HG03442 (cell line): ENCODE data around the gene ARHGDIB.
A peak's percentile ranks its signal among the peaks of the same experiment; 100 is the strongest.

Experiments
- ATAC-seq: cut with Tn5 transposase; IDR thresholded peaks from one replicate; pipeline ENCODE4 v1.9.1; 2021; ENCODE audit warnings: mild to moderate bottlenecking, moderate library complexity; ENCODE audit not compliant: unreplicated experiment

Gene ARHGDIB

DNA sequence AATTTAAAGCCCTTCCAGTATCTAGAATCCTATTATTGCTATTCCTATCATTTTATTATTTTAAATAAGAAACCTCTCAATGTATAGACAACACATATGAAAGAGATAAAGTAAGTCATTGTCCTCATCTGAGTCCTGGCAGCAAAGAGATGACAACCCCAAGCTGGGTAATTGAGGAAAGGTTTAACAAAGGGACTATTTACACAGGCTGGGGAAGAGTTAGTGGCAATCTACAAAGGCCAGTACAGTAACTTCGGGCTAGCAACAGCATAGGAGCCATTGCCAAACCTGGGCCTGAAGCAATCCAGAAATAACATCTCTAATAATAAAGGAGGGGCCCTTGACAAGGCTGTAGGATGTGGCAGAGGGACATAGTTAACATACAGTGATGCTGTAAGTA, 22.6 kb upstream of the ARHGDIB start:
- no peak for ATAC-seq

DNA sequence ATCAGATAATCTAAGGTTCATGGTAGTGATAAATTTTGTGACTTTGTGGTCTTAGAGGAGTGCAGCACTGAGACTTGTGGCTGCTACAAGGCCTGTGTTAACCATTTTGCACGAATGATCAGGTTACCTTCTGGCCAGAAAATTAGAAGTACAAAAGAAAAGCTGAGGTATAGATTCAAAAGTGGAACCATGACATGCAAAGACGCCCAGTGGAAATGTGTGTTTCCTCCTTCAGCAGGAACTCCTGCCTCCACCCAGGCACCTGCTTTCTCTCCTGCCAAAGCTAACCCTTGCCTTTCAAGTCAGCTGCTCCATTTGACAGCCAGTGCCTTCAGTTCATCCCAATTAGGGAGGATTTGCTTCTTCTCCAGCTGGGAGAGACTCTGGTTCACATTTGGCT, 21.6 kb upstream of the ARHGDIB start:
- ATAC-seq: peak; percentile 36

DNA sequence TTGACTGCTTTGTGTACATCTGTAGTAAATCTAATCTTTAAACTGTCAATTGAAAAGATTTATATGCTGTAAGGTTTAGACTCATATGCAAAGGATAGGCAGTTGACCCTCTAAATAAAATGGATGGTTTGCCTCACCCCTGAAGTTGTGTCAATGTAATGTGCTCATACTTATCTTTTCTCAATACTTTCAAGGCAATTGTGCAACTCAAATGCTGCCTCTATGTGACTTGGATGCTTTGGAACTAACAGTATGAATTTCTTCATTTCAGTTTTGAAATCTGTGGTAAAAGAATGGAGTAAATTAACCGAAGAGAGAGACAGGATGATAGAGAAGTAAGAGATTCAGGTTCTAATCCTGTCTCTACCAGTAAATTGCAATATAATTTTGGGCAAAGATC, 21.2 kb upstream of the ARHGDIB start:
- no peak for ATAC-seq

DNA sequence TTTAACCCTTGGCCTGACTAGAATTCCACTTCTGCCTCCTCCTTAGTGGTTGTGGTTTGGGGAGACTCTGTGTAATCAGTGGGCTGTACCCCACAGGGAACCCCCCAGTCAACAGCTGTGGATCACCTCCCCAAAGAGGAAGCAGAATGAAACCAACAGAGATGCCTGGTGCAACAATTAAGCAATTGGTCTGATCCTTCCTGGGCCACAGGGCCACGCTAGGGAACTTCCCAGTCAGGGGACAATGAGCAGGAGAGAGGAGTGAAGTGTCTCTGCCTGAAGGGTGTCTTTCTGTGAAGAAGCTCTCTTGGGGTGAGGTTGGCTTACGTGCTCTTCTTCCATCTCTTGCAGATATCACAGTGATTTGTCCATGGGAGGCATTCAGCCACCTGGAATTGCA, 19.6 kb upstream of the ARHGDIB start:
- no peak for ATAC-seq

DNA sequence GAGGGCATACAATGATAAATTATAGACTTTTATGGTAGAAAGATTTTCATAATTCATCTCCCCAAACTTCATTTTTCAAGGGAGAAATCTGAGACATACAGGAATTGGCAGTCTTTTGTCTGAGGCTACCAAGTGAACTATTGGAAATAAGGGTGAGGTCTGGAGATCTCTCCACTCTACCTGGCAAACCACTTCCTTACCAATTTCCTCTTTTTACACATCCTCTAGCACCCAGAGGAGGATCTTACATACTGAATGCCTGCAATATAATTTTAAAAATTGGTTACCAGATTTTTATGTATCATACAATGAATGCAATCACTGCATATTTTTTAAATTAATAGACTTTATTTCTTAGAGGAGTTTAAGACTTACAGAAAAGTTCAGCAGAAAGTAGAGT, 18.1 kb upstream of the ARHGDIB start:
- no peak for ATAC-seq

DNA sequence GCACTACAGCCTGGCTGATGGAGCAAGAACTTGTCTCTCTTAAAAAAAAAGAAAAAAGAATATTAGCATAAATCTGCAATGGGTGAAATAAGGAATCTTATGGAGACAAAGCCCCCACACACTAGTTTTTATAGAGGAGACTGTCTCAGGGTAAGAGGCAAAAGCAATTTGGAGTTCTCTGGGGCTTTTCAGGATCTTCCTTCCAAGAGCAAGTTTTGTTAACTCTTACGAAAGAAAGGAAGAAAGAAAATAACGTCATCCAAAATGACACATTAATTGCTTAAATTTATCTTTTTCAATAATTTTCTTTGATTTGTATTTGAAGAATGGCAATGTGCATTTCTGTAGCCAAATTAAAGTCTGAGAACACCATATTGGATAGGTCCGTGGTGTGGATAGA, 15.3 kb upstream of the ARHGDIB start:
- no peak for ATAC-seq

- ATAC-seq: no peak
These were observed 14.1 kb upstream of the ARHGDIB start for GRCh38 chr12:14975457-14975856.

GRCh38 chr12:14974633-14975032, 13.2 kb upstream of the ARHGDIB start:
- no peak for ATAC-seq

GRCh38 chr12:14972816-14973215, 11.4 kb upstream of the ARHGDIB start, which contains the start of gene PDE6H:
Gene PDE6H, plus strand, starts transcription at chr12:14973042. Its CDS starts 4,971 bp downstream, at chr12:14978013.
- no peak for ATAC-seq

- ATAC-seq: no peak
These were observed 9.1 kb upstream of the ARHGDIB start for GRCh38 chr12:14970473-14970872.

GRCh38 chr12:14968478-14968877, 7.1 kb upstream of the ARHGDIB start:
- ATAC-seq: no peak

DNA sequence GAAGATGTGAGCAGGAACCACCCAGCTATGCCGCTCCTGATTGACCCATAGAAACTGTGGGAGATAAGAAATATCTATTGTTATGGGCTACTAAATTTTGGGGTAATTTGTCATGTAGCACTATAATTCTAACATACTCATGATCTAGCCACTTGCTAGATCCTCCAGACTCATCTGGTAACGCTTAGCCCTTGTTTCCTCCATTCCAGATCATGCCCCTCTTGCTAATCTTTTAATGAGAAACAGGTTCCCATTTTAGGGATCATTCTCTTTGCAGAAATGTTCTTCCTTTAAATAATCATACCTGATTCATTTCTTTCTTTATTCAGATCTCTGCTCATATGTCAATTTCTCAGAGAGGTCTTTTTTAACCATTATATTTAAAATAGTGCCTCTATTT, 3.8 kb upstream of the ARHGDIB start:
- no peak for ATAC-seq

DNA sequence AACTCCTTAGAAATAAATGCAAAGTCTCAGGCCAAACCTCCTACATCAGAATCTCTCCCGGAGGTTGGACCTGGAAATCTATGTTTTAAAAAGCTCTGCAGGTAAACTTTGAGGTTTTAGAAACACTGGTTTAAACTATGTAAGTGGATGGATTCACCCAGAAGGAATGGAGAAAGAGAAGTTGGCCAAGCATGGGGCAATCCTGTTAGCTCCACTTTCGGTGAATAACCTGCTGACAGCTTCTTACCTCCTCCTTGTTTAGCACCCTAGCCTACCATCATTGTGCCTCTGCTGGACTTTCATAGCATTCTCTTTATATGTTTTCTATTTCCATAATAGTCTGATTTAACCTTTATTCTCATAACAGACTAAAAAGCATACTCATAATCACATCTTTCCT, 3.0 kb upstream of the ARHGDIB start:
- ATAC-seq: no peak

GRCh38 chr12:14963520-14963919, 2.1 kb upstream of the ARHGDIB start:
- no peak for ATAC-seq

GRCh38 chr12:14962797-14963196, 1.4 kb upstream of the ARHGDIB start:
- ATAC-seq: no peak

GRCh38 chr12:14962153-14962539, 745 bp upstream of the ARHGDIB start:
- ATAC-seq: no peak

- ATAC-seq: peak; percentile 33
These were observed 594 bp downstream of the ARHGDIB start for GRCh38 chr12:14960548-14961465.

DNA sequence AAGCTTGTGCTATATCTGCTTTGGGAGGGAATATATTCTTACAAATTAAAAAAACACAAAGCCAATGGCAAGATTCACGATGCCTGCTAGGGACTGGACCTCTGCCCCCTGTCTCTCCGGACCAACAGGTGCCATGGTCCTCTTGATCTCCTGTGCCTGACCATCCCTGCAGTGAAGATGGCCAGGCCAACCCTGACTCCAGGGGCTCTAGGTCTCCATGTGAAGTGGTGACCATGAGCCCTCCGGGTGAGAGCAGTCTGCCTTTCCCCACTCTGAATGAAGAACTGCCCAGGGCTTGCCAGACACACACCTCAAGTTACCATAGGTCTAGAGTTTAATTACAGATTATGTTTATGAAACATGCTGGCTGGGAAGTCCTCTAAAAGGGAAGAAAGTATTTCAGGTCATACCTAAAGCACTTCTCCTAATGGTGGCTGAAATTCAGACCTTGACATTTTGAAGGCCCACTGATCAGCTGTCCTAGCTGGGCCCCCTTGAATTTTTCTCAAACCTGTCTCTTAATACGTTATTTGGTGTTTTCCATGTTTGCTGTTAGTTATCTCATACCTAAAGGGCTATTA, 1.4 kb downstream of the ARHGDIB start:
- no peak for ATAC-seq

DNA sequence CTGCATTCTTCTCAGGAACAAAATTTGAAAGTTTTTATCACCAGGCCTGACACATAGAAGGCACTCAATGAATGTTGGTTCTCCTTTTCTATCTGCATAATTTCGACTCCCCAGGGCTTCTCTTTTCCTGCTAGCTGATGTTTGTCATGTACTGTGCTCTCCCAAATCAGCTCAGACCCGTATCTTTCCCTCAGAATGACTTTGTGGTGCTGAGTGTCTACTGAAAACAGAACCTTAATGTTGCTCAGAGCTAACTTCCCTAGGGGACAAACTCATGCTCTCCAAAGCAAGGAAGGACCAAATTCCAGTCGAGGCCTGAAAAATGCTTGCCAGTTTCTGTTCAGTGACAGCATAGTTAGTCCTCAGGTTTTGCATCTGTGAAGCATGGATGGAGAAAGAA, 1.9 kb downstream of the ARHGDIB start:
- ATAC-seq: no peak

GRCh38 chr12:14959126-14959440, 2.3 kb downstream of the ARHGDIB start:
- no peak for ATAC-seq

DNA sequence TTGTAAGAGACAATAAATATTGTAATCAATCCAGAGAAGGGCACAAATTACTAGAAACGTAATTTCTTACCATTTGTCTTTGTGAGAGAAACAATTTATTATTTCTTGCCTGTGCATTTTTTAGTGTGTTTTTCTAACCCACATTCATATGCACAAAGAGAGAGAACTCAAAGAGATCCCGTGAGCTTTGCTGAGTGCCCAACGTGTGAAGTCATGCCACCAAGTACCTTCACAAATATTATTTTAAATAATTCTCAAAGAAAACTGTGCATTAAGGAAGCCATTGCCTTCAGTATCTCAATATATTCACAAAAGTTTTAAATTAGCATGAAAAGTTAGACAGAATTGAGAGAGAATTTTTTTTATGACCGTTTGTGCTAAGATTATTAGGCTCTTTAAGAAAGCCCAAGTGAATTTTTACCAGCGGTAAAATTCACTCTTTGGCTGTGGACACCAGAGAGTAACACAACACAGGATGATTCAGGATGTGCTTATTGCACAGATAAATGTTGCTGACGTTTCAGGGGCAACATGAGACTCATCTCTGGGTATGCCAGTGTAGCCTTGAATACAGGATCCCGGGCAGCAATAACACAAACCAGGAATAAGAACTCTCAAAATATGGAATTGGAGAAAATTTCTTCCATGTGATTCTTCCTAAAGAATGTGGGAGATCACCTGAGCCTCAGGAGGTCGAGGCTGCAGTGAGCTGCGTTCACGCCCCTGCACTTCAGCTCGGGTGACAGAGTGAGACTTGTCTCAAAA, 2.9 kb downstream of the ARHGDIB start:
- no peak for ATAC-seq
